GDM1 (cell line): ENCODE data around the gene SH3D19.
"Not testable (repeated sequence)": the region's sequence is repeated elsewhere in the genome, so short reads cannot be mapped to it uniquely, and the experiment has no call there.

ENCODE experiments used
- DNase-seq: peaks from one replicate; lab custom pipeline; 2025; lab: John Stamatoyannopoulos, UW

SH3D19 gene

GRCh38 chr4:151267822-151268535 is 57.4 kb downstream of the SH3D19 start:
- DNase-seq = no peak

- no peak for DNase-seq
Measured at GRCh38 chr4:151267104-151267503, 58.3 kb downstream of the SH3D19 start.

- no peak for DNase-seq
Measured at GRCh38 chr4:151266497-151266896, 58.9 kb downstream of the SH3D19 start.

GRCh38 chr4:151263455-151263854 is 62.0 kb downstream of the SH3D19 start:
- DNase-seq = no peak

GRCh38 chr4:151260526-151260925 is 64.9 kb downstream of the SH3D19 start:
- DNase-seq = no peak

GRCh38 chr4:151259752-151260151 is 65.7 kb downstream of the SH3D19 start:
- DNase-seq = no peak

GRCh38 chr4:151257704-151258103 is 67.7 kb downstream of the SH3D19 start:
- DNase-seq = no peak

GRCh38 chr4:151256134-151256533 is 69.3 kb downstream of the SH3D19 start:
- no peak for DNase-seq

- not testable (repeated sequence) for DNase-seq
Measured at GRCh38 chr4:151255680-151256079, 69.7 kb downstream of the SH3D19 start.

- DNase-seq = not testable (repeated sequence)
Measured at GRCh38 chr4:151255226-151255625, 70.2 kb downstream of the SH3D19 start.

GRCh38 chr4:151251603-151252304 is 73.7 kb downstream of the SH3D19 start:
- no peak for DNase-seq

GRCh38 chr4:151250706-151251105 is 74.7 kb downstream of the SH3D19 start:
- DNase-seq = no peak

GRCh38 chr4:151248519-151248918 is 76.9 kb downstream of the SH3D19 start:
- DNase-seq = no peak

GRCh38 chr4:151247395-151247794 is 78.0 kb downstream of the SH3D19 start:
- no peak for DNase-seq

GRCh38 chr4:151246742-151247141 is 78.7 kb downstream of the SH3D19 start:
- DNase-seq = no peak

GRCh38 chr4:151242305-151242704 is 83.1 kb downstream of the SH3D19 start:
- DNase-seq = no peak

- DNase-seq = no peak
Measured at GRCh38 chr4:151239608-151240007, 85.8 kb downstream of the SH3D19 start.

- DNase-seq = no peak
Measured at GRCh38 chr4:151238477-151238876, 86.9 kb downstream of the SH3D19 start.

- DNase-seq = no peak
Measured at GRCh38 chr4:151236036-151236435, 89.4 kb downstream of the SH3D19 start.

GRCh38 chr4:151235373-151235772 is 90.0 kb downstream of the SH3D19 start:
- not testable (repeated sequence) for DNase-seq

GRCh38 chr4:151233600-151233999 is 91.8 kb downstream of the SH3D19 start:
- no peak for DNase-seq

- no peak for DNase-seq
Measured at GRCh38 chr4:151231915-151232595, 93.3 kb downstream of the SH3D19 start.
